Tongue (tissue), 2 donors: ENCODE results near the gene MRPL36. TPM values are rescaled to one million over a fixed set of nuclear protein-coding genes. Genes with fewer than 3 reads are reported as not detected.
A peak's percentile ranks its signal among the peaks of the same experiment; 100 is the strongest.
"Not testable (repeated sequence)": the region's sequence is repeated elsewhere in the genome, so short reads cannot be mapped to it uniquely, and the experiment has no call there.

ENCODE experiments used
- DNase-seq: peaks from one replicate; pipeline ENCODE4 v3.0.0-alpha.2; 2015
- total RNA-seq: library from RNA; depleted of rRNA; stranded (reverse); fragments of >200 nt; gene quantifications from one replicate; pipeline ENCODE4 v1.2.3, GENCODE V29; 2014

The MRPL36 gene
- total RNA-seq = 28.7 TPM

GRCh38 chr5:1799602-1800471, at the start of gene MRPL36:
MRPL36 (minus strand) TSS chr5:1799837; CDS start chr5:1798935, 902 bp downstream.
- DNase-seq = peak; percentile 96

GRCh38 chr5:1847611-1848010, 48.0 kb upstream of the MRPL36 start:
- DNase-seq = no peak

GRCh38 chr5:1847056-1847455, 47.4 kb upstream of the MRPL36 start:
- no peak for DNase-seq

- DNase-seq = no peak
Measured at GRCh38 chr5:1846583-1846982, 46.9 kb upstream of the MRPL36 start.

GRCh38 chr5:1845696-1846095, 46.1 kb upstream of the MRPL36 start:
- DNase-seq = no peak

GRCh38 chr5:1844708-1845436, 45.2 kb upstream of the MRPL36 start:
- DNase-seq = no peak

GRCh38 chr5:1843761-1844160, 44.1 kb upstream of the MRPL36 start:
- not testable (repeated sequence) for DNase-seq

GRCh38 chr5:1842004-1842819, 42.6 kb upstream of the MRPL36 start:
- no peak for DNase-seq

GRCh38 chr5:1840741-1841521, 41.3 kb upstream of the MRPL36 start:
- DNase-seq = peak; percentile 17

GRCh38 chr5:1840071-1840547, 40.5 kb upstream of the MRPL36 start:
- DNase-seq = no peak

GRCh38 chr5:1838013-1838412, 38.4 kb upstream of the MRPL36 start:
- DNase-seq = no peak

GRCh38 chr5:1836891-1837880, 37.5 kb upstream of the MRPL36 start:
- no peak for DNase-seq

GRCh38 chr5:1836176-1836890, 36.7 kb upstream of the MRPL36 start:
- peak; percentile 29 for DNase-seq

GRCh38 chr5:1835431-1835830, 35.8 kb upstream of the MRPL36 start:
- no peak for DNase-seq

GRCh38 chr5:1834721-1835429, 35.2 kb upstream of the MRPL36 start:
- no peak for DNase-seq

- no peak for DNase-seq
Measured at GRCh38 chr5:1834022-1834551, 34.5 kb upstream of the MRPL36 start.

GRCh38 chr5:1833264-1834021, 33.8 kb upstream of the MRPL36 start:
- no peak for DNase-seq
